Activated T-helper 1 cell treated with Interleukin-2 at 50 U/mL for 16 hours (primary cell): Measurements from ENCODE around the gene FRMD4B.

Source experiments
- DNase-seq: peaks from one replicate; pipeline ENCODE4 v3.0.0-alpha.2; 2020; ENCODE audit warnings: low read depth

Gene FRMD4B

GRCh38 chr3:69405067-69405466, 19.2 kb upstream of the FRMD4B start:
- no peak for DNase-seq

GRCh38 chr3:69403454-69403853, 17.6 kb upstream of the FRMD4B start:
- DNase-seq, result no peak

- DNase-seq, result no peak
Measured at GRCh38 chr3:69400683-69401082, 14.8 kb upstream of the FRMD4B start.

- DNase-seq, result no peak
Measured at GRCh38 chr3:69392850-69393249, 7.0 kb upstream of the FRMD4B start.

GRCh38 chr3:69392415-69392814, 6.5 kb upstream of the FRMD4B start:
- DNase-seq, result no peak

- no peak for DNase-seq
Measured at GRCh38 chr3:69391554-69391953, 5.7 kb upstream of the FRMD4B start.

GRCh38 chr3:69390771-69391170, 4.9 kb upstream of the FRMD4B start:
- DNase-seq, result no peak

- DNase-seq, result no peak
Measured at GRCh38 chr3:69389520-69390248, 3.8 kb upstream of the FRMD4B start.

GRCh38 chr3:69388241-69388640, 2.4 kb upstream of the FRMD4B start:
- no peak for DNase-seq

GRCh38 chr3:69386556-69387385, 883 bp upstream of the FRMD4B start:
- DNase-seq, result no peak

- no peak for DNase-seq
Measured at GRCh38 chr3:69385123-69385722, 665 bp downstream of the FRMD4B start.

- no peak for DNase-seq
Measured at GRCh38 chr3:69384326-69384725, 1.6 kb downstream of the FRMD4B start.

- no peak for DNase-seq
Measured at GRCh38 chr3:69379661-69380060, 6.2 kb downstream of the FRMD4B start.

GRCh38 chr3:69378112-69378802, 7.6 kb downstream of the FRMD4B start:
- no peak for DNase-seq

GRCh38 chr3:69377262-69377661, 8.6 kb downstream of the FRMD4B start:
- no peak for DNase-seq

- DNase-seq, result no peak
Measured at GRCh38 chr3:69376731-69377130, 9.2 kb downstream of the FRMD4B start.

GRCh38 chr3:69371816-69372215, 14.1 kb downstream of the FRMD4B start:
- no peak for DNase-seq

GRCh38 chr3:69370901-69371301, 15.0 kb downstream of the FRMD4B start:
- no peak for DNase-seq

GRCh38 chr3:69370156-69370883, 15.6 kb downstream of the FRMD4B start:
- DNase-seq, result no peak

- DNase-seq, result no peak
Measured at GRCh38 chr3:69368129-69368741, 17.7 kb downstream of the FRMD4B start.

GRCh38 chr3:69367586-69367985, 18.3 kb downstream of the FRMD4B start:
- DNase-seq, result no peak
